T-helper 17 cell (primary cell): ENCODE measurements around the gene PXN. TPM values are rescaled to one million over a fixed set of nuclear protein-coding genes. Genes with fewer than 3 reads are reported as not detected.
"Not testable (repeated sequence)": the region's sequence is repeated elsewhere in the genome, so short reads cannot be mapped to it uniquely, and the experiment has no call there.

Source experiments
- ATAC-seq: fragments of 150-1000 bp; cut with Tn5 transposase; 2 replicates; pipeline ENCODE4 v1.10.0; 2021; ENCODE audit warnings: mild to moderate bottlenecking, moderate library complexity
- DNase-seq, 3 donors: peaks; one replicate each; pipeline versions ENCODE4 v3.0.0 to v3.0.0-alpha.2; 2020 to 2021
- H3K9me3 ChIP-seq: one replicate; pipeline ENCODE4 v1.7.0; 2013; ENCODE audit warnings: low read length, mild to moderate bottlenecking; ENCODE audit not compliant: control insufficient read depth, poor library complexity, severe bottlenecking
- H3K27ac Mint-ChIP-seq: one replicate; pipeline ENCODE4 v1.8.0; 2022; ENCODE audit warnings: mild to moderate bottlenecking, moderate library complexity, mixed read lengths
- H3K27me3 Mint-ChIP-seq: one replicate; pipeline ENCODE4 v1.8.0; 2022; ENCODE audit warnings: mixed read lengths
- H3K36me3 Mint-ChIP-seq: one replicate; pipeline ENCODE4 v1.8.0; 2022; ENCODE audit warnings: low read depth, mixed read lengths
- H3K4me1 Mint-ChIP-seq: one replicate; pipeline ENCODE4 v1.8.0; 2022; ENCODE audit warnings: mild to moderate bottlenecking, mixed read lengths
- H3K4me3 Mint-ChIP-seq: one replicate; pipeline ENCODE4 v1.8.0; 2022; ENCODE audit warnings: mild to moderate bottlenecking, moderate library complexity, mixed read lengths
- total RNA-seq, 4 donors: library from RNA in 2 of 4; stranded (reverse) in 2 of 4; gene quantifications; one replicate each; pipeline ENCODE4 v1.2.3 and lab custom pipeline; 2022 to 2026

PXN gene
- total RNA-seq, 2 donors from 2014 or later: 155 to 190 TPM

DNA sequence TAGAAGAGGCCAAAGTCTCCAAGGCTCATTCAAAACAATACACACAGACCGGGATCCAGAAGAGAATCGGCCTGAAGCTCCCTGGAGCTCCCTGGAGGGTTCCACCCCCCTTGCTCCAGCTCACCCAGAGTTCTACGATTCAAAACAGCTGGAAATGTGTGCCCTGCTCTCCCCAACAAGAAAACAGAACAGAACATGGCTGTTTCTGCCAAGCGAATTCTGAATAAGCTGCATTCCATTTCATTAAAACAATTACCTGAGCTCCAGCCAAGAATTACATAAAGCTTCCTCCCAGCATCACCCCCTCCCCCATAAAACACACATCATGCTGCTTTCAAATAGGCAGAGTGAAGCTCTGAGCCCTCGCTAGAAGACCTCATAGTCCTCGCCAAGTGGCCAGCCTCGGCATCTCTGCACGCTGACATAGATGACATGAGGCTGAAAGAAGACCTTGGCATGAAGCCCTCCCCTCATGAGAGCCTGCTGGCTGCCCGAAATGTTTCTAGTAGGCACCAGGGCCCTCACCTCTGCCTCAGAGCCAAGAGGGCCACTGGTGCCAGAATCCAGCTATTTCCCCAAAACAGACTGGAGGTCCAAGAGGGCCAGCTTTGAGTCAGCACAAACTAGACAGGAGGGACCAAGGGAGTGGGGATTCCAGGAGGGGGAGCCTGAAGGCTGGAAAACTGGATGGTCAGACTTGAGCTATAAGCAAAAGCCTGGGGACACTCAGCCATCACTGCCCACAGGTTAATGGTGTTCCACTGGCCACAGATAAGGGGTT, 8.3 kb downstream of the PXN start:
- no peaks in the 10 kb centered on the region for H3K9me3 ChIP-seq
- Mint-ChIP-seq H3K27ac (peak overlapping the region; percentile 97), H3K27me3 (no peaks in the 10 kb centered on the region), H3K4me1 (peaks cover 65% of the 10 kb centered on the region), H3K36me3 (peaks cover 8% of the 10 kb centered on the region), H3K4me3 (no peak overlapping the region)
- ATAC-seq (no peak), DNase-seq (no peak)

- Mint-ChIP-seq H3K4me1 (peaks cover 74% of the 10 kb centered on the region), H3K27ac (peak overlapping the region; percentile 97), H3K36me3 (peaks cover 12% of the 10 kb centered on the region), H3K27me3 (no peaks in the 10 kb centered on the region), H3K4me3 (peak overlapping the region; percentile 53)
- DNase-seq: no peak
- no peak for ATAC-seq
- H3K9me3 ChIP-seq: no peaks in the 10 kb centered on the region
These were observed 10.7 kb downstream of the PXN start for GRCh38 chr12:120254809-120255208.

DNA sequence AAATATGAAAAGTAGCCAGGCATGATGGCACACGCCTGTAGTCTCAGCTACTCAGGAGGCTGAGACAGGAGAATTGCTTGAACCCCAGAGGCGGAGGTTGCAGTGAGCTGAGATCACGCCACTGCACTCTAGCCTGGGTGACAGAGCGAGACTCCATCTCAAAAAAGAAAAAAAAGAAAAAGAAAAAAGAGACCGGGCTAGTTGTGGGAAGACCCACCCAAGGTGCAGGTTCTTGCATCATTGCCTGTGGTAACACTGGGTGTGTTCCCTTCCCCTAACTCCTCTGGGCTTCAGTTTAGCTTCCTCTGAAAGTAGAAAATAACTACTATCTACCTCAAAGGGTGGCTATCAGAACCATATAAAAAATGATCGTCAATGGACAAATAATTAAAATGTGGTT, 12.2 kb downstream of the PXN start:
- H3K9me3 ChIP-seq, H3K27me3 Mint-ChIP-seq: not testable (repeated sequence)
- DNase-seq (peak in 1 of 3 donors; percentile 23), ATAC-seq (peak; percentile 56)
- peaks cover 80% of the 10 kb centered on the region for H3K4me1 Mint-ChIP-seq
- peak overlapping the region; percentile 87 for H3K4me3 Mint-ChIP-seq
- H3K36me3 Mint-ChIP-seq: peaks cover 14% of the 10 kb centered on the region
- H3K27ac Mint-ChIP-seq: peak overlapping the region; percentile 97

DNA sequence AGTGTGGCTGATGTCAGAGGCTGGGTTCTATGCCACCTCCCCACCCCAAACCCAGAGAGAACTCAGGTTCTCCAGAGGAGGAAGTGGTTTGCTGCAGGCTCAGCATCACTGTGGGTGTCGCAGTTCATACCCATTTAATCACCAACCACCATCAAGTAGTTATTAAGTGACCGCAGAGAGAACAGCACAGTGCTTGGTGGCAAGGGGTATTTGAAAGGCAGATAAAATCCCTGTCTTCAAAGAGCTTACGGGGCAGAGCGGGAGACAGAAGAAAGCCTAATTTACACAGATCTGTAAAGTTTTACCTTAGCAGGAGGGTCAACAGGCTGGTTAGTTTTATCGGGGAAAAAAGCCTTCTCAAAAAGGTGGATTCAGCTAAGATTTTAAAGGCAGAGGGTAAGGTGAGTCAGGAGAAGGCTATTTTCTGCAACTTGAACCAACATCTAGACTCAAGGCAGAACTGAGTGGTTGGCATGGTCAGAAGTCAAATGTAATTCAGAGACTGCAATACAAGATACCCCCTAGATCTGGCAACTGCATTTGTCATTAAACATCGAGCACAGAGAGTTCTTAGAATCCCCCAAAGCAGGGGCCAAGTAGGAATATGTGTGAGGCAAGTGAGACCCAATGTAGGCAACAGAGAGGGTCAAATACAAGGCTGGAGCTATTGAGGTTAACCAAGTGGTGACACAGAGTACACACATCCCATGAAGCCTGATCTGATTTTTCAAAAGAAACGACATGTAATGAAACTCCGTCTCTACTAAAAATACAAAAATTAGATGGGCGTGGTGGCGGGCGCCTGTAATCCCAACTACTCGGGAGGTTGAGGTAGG, 13.2 kb downstream of the PXN start:
- H3K36me3 Mint-ChIP-seq: peaks cover 14% of the 10 kb centered on the region
- no peaks in the 10 kb centered on the region for H3K27me3 Mint-ChIP-seq
- DNase-seq (peak; percentile 49 to 69 (median 62)), ATAC-seq (peak; percentile 88)
- H3K4me3 Mint-ChIP-seq: peak overlapping the region; percentile 87
- peaks cover 82% of the 10 kb centered on the region for H3K4me1 Mint-ChIP-seq
- H3K27ac Mint-ChIP-seq: peak overlapping the region; percentile 97
- no peaks in the 10 kb centered on the region for H3K9me3 ChIP-seq

DNA sequence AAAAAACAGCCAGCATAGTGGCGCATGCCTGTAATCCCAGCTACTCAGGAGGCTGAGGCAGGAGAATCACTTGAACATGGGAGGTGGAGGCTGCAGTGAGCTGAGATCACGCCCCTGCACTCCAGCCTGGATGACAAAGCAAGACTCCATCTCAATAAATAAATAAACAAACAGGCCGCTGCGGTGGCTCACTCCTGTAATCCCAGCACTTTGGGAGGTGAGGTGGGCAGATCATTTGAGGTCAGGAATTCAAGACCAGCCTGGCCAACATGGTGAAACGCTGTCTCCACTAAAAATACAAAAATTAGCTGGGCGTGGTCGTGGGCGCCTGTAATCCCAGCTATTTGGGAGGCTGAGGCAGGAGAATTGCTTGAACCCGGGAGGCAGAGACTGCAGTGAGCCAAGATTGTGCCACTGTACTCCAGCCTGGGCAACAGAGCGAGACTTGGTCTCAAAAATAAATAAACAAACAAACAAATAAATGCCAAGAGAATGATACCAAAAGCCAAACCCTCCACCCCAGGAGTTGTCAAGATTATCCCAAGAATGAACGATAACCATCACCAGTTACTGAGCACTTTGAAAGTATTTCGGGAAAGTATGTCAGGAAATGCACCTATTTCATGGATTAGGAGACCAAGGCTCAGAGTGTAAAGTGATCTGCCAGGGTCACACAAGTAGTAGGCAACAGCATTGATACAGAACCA, 14.0 kb downstream of the PXN start:
- Mint-ChIP-seq H3K36me3 (peaks cover 14% of the 10 kb centered on the region), H3K4me1 (peaks cover 79% of the 10 kb centered on the region), H3K4me3 (peak overlapping the region; percentile 87), H3K27ac (peak overlapping the region; percentile 97)
- H3K9me3 ChIP-seq, H3K27me3 Mint-ChIP-seq, ATAC-seq, DNase-seq: not testable (repeated sequence)

GRCh38 chr12:120249875-120250795, 15.4 kb downstream of the PXN start:
- Mint-ChIP-seq H3K36me3 (peaks cover 10% of the 10 kb centered on the region), H3K27ac (peak overlapping the region; percentile 97), H3K4me3 (peak overlapping the region; percentile 86), H3K4me1 (peaks cover 75% of the 10 kb centered on the region), H3K27me3 (no peaks in the 10 kb centered on the region)
- DNase-seq: no peak
- no peaks in the 10 kb centered on the region for H3K9me3 ChIP-seq
- ATAC-seq: no peak

GRCh38 chr12:120249266-120249874, 16.2 kb downstream of the PXN start:
- no peaks in the 10 kb centered on the region for H3K9me3 ChIP-seq
- peak overlapping the region; percentile 86 for H3K4me3 Mint-ChIP-seq
- no peaks in the 10 kb centered on the region for H3K27me3 Mint-ChIP-seq
- peaks cover 6% of the 10 kb centered on the region for H3K36me3 Mint-ChIP-seq
- peaks cover 73% of the 10 kb centered on the region for H3K4me1 Mint-ChIP-seq
- H3K27ac Mint-ChIP-seq: peak overlapping the region; percentile 97
- no peak for ATAC-seq
- no peak for DNase-seq

DNA sequence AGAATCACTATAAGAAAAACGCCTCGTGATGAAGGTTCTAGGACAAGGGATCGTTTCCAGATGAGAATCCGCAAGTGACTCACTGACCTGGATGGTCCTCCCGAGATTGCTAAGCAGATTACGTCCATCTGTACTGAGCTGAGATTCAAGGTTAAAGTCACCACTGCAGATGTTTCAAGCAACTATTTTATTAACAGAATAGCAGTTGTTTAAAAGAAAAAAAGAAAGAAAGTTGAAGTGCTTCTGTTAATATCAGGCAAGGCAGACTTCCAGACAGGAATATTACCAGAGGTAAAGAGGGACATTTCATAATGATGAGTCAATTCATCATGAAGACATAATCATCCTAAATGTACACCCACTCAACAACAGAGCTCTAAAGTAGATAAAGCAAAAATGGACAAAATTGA, 17.9 kb downstream of the PXN start:
- H3K9me3 ChIP-seq: no peaks in the 10 kb centered on the region
- H3K36me3 Mint-ChIP-seq: peaks cover 6% of the 10 kb centered on the region
- H3K4me1 Mint-ChIP-seq: peaks cover 72% of the 10 kb centered on the region
- DNase-seq: no peak
- no peak overlapping the region for H3K27ac Mint-ChIP-seq
- peak overlapping the region; percentile 72 for H3K4me3 Mint-ChIP-seq
- no peaks in the 10 kb centered on the region for H3K27me3 Mint-ChIP-seq
- no peak for ATAC-seq

GRCh38 chr12:120247183-120247582, 18.3 kb downstream of the PXN start:
- Mint-ChIP-seq H3K36me3 (peaks cover 6% of the 10 kb centered on the region), H3K27me3 (no peaks in the 10 kb centered on the region), H3K27ac (peak overlapping the region; percentile 78), H3K4me3 (peak overlapping the region; percentile 72), H3K4me1 (peaks cover 67% of the 10 kb centered on the region)
- ATAC-seq: no peak
- no peak for DNase-seq
- no peaks in the 10 kb centered on the region for H3K9me3 ChIP-seq

DNA sequence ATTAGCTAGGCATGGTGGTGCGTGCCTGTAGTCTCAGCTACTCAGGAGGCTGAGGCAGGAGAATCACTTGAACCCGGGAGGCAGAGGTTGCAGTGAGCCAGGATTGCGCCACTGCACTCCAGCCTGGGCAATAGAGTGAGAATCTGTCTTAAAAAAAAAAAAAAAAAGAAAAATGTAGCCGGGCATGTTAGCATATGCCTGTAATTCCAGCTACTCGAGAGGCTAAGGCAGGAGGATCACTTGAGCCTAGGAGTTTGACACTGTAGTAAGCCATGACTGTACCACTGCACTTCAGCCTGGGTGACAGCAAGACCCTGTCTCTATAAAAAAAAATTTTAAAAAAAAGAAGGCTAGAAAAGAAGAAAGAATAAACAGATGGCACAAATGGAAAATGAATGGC, 18.8 kb downstream of the PXN start:
- peak overlapping the region; percentile 78 for H3K27ac Mint-ChIP-seq
- not testable (repeated sequence) for DNase-seq, H3K9me3 ChIP-seq, ATAC-seq, H3K36me3 Mint-ChIP-seq, H3K27me3 Mint-ChIP-seq, H3K4me3 Mint-ChIP-seq
- H3K4me1 Mint-ChIP-seq: peaks cover 65% of the 10 kb centered on the region

DNA sequence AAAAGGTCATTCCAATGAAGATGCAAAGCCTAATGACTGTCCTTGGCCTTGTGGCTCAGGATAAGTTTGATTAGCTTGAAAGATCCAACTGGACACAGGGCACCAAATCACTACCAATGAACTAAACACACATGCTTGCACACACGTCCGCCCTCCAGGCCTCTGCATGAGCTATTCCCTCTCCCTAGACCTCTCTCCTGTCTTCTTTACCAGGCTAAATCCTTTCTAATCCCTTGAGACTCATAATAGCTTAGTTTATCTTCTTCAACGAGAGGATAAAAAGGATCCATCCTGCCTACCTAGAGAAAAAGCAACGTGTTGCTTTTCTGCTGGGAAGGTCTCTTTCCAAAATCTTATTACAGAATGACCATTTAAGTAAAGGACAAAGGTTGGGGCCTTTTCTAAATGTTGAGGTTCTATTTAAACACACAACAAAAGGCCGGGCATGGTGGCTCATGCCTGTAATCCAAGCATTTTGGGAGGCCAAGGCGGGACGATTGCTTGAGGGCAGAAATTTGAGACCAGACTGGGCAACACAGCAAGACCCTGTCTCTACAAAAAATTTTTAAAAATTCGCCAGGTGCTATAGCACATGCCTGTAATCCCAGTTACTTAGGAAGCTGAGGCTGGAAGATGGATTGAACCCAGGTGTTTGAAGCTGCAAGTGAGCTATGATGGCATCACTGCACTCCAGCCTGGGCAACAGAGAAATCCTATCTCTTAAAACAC, 22.4 kb downstream of the PXN start:
- peak overlapping the region; percentile 53 for H3K27ac Mint-ChIP-seq
- no peaks in the 10 kb centered on the region for H3K27me3 Mint-ChIP-seq
- DNase-seq: no peak
- no peak for ATAC-seq
- H3K36me3 Mint-ChIP-seq: no peaks in the 10 kb centered on the region
- peaks cover 47% of the 10 kb centered on the region for H3K4me1 Mint-ChIP-seq
- no peak overlapping the region for H3K4me3 Mint-ChIP-seq
- no peaks in the 10 kb centered on the region for H3K9me3 ChIP-seq
